ENCODE data around the gene TMOD1.
"Not testable (repeated sequence)": the region's sequence is repeated elsewhere in the genome, so short reads cannot be mapped to it uniquely, and the experiment has no call there.

Gene TMOD1

GRCh38 chr9:97501177-97501971 is at the start of gene TMOD1:
Gene TMOD1 (plus strand): TSS chr9:97501666. CDS start chr9:97524189, 22,523 bp downstream.
- DNase-seq (ENCODE audit: low spot score), result peak; percentile 76

DNA sequence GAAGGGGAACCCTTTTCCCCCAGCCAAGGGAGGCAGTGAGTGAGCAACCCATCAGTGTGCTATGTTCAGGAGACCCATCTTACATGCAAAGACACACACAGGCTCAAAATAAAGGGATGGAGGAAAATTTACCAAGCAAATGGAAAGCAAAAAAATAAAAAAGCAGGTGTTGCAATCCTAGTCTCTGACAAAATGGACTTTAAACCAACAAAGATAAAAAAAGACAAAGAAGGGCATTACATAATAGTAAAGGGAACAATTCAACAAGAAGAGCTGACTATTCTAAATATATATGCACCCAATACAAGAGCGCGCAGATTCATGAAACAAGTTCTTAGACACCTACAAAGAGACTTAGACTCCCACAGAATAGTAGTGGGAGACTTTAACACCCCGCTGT is 47.9 kb upstream of the TMOD1 start:
- DNase-seq (ENCODE audit: low spot score), result not testable (repeated sequence)

DNA sequence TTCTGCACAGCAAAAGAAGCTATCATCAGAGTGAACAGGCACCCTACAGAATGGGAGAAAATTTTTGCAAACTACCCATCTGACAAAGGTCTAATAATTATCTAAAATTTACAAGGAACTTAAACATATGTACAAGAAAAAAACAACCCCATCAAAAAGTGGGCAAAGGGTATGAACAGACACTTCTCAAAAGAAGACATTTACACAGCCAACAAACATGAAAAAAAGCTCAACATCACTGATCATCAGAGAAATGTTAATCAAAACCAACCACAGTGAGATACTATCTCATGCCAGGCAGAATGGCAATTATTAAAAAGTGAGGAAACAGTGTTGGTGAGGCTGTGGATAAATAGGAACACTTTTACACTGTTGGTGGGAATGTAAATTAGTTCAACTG is 44.6 kb upstream of the TMOD1 start:
- DNase-seq (ENCODE audit: low spot score), result not testable (repeated sequence)

GRCh38 chr9:97459326-97459725 is 42.1 kb upstream of the TMOD1 start:
- DNase-seq (ENCODE audit: low spot score), result no peak

DNA sequence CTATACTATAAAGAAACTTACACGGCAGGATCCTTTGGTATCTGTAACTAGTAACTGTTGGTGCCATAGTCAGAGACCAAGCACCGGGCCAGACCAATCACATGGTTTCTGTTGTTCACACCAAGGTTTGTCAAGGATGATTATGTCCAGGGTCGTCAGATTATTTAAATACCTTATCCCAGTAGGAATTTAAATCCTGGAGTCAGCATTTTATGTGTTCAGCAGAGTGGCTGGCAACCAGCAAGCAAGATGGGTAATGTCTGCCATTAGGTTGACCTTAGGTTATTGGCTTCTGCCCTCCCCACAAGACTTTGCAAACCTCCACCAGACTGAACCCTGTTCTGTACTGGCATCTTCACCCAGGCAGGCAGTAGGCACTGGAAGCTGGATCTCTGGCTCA is 39.3 kb upstream of the TMOD1 start:
- no peak for DNase-seq (ENCODE audit: low spot score)

GRCh38 chr9:97462914-97463313 is 38.6 kb upstream of the TMOD1 start:
- DNase-seq (ENCODE audit: low spot score), result no peak

DNA sequence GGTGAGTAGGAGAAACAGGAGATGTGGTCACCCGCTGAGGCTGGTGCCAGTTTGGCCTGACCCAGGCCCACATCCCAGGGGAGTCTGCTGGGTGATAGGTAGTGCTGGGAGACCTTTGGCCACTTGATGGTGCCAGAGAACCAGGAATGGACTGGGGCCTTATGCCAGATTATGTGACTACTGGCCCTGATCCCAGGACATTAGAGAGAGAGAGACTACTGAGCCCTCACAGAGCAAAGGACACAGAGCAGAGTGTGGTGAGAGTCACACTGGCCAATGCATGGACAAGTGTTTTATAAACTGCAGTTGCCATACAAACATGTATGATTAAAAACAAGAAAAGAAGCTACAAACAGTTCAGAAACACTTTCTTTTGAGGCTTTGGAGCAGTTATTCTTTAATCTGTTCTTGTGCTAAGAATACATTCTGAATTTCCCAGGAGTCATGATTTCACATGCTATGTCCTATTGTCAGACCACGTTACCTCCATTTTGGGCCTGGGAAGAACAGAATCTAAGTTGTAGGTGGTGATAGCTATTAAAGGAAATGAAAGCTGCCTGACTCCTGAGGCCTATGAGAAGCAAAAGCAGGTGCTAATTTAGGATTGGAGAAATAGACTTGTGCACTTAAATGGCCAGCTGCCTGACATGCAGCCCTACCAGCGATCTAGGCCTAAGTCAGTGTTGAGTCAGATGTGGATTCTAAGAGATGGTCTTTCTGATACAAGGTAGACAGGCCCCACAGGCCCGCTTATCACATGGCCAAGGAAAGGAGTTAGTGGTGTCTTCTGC is 32.6 kb upstream of the TMOD1 start:
- peak; percentile 69 for DNase-seq (ENCODE audit: low spot score)

- DNase-seq (ENCODE audit: low spot score), result peak; percentile 16
These were observed 31.4 kb upstream of the TMOD1 start for GRCh38 chr9:97470076-97470475.

GRCh38 chr9:97473717-97474116 is 27.7 kb upstream of the TMOD1 start:
- DNase-seq (ENCODE audit: low spot score), result no peak

- no peak for DNase-seq (ENCODE audit: low spot score)
These were observed 27.0 kb upstream of the TMOD1 start for GRCh38 chr9:97474372-97474925.

GRCh38 chr9:97475059-97475458 is 26.4 kb upstream of the TMOD1 start:
- DNase-seq (ENCODE audit: low spot score), result no peak

GRCh38 chr9:97478301-97478981 is 23.0 kb upstream of the TMOD1 start:
- no peak for DNase-seq (ENCODE audit: low spot score)

DNA sequence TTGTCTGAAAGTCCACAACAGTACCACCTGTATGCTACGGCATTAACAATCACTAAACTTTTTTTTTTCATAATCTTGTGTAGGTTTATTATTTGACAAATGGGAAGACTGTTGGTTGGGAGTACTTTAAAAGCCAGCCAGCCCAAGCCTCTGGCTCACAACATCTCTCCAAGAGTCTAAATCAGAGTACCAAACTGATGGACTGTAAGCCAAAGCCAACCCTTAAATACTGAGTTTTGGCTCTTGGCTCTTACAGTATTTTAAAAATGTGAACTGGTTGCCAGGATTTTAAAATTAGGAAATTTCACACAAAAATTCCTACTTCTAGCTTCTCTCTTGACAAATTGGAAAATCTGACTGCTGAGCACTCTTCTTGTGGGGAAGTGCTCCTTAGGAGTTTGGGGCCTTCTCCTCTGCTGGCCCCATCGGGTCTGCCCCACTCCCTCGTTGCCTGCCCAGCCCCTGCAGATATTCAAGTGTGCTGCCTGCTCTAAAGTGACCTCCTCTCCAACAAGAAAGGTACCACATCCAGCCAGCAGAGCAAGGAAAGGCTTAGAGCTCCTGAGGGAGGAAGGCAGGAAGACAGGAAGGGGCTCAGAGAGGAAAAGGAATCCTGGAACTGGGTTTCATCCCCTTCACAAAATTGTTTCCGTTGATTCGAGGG is 21.8 kb upstream of the TMOD1 start:
- DNase-seq (ENCODE audit: low spot score), result no peak

GRCh38 chr9:97480174-97480573 is 21.3 kb upstream of the TMOD1 start:
- no peak for DNase-seq (ENCODE audit: low spot score)

DNA sequence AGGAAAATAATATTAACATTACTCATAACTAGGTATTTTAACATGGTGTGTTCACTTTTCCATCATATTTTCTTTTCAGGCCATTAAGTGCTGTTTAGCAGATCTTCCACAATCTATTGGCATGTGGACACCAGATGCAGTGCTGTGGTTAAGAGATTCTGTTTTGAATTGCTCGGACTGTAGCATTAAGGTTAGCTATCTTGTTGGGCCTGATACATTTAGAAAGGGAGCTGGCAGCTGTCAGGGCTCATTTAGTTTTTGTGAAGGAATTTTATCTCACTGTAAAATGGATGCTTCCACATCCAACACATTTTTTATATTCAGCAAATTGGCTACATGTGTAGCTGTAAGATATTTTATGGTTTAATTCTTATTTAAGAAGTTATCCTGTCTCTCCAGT is 20.7 kb upstream of the TMOD1 start:
- DNase-seq (ENCODE audit: low spot score), result no peak

DNA sequence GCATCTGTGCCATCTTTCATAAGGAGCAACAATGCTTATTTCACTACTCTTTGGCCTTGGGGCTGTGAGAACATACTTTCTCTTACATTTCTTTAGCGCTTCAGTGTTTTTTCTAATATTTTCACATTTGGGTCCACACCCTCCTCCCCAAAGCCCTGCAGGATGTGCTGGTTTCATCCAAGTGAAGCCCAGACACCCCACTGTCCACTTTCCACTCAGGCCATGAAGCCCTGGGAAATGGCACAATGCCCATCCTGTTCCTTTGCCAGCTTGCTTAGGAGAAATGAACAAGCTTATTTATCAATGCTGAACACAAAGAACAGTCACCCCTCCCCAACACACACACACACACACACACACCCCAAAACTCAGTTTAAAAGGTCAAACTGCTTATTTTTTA is 17.3 kb upstream of the TMOD1 start:
- no peak for DNase-seq (ENCODE audit: low spot score)

DNA sequence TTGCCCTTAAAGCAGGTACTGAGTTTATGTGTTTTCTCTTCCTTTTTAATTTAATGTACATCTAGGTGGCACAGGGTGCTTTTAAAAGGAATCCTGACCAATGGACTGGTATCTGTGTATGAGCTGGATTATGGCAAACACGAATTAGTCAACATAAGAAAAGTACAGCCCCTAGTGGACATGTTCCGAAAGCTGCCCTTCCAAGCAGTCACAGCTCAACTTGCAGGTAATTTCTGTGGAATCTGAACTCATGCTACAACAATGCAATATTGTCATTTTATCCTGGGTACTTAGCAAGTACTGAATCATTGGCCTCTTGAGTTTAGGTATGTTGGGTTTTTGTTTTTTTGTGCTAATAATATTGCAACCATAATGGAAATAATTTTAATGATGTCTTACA is 14.4 kb upstream of the TMOD1 start:
- DNase-seq (ENCODE audit: low spot score), result peak; percentile 26

GRCh38 chr9:97487861-97488260 is 13.6 kb upstream of the TMOD1 start:
- no peak for DNase-seq (ENCODE audit: low spot score)

GRCh38 chr9:97491216-97491999 is 10.1 kb upstream of the TMOD1 start:
- DNase-seq (ENCODE audit: low spot score), result no peak

- not testable (repeated sequence) for DNase-seq (ENCODE audit: low spot score)
These were observed 3.7 kb upstream of the TMOD1 start for GRCh38 chr9:97497558-97498375.
